PC-9 (cell line): Measurements from ENCODE around the gene SPATS1.

ENCODE experiments used
- CTCF ChIP-seq: fragments of 200-600 bp; sonication (generic); conservative IDR thresholded peaks from 2 replicates; pipeline ENCODE4 v1.6.1; 2017; ENCODE audit warnings: mixed run types, antibody characterized with exemption, mild to moderate bottlenecking, moderate library complexity
- EZH2 ChIP-seq: fragments of 200-600 bp; sonication (generic); IDR thresholded peaks from 2 replicates; pipeline ENCODE4 v1.8.0; 2017; ENCODE audit warnings: antibody characterized with exemption, low read depth

GRCh38 chr6:44311767-44312166, 30.7 kb upstream of the SPATS1 start:
- TF ChIP-seq CTCF (no peak), EZH2 (no peak)
